Testis (tissue), 3 donors: ENCODE data around the gene GIPC1. TPM values are rescaled to one million over a fixed set of nuclear protein-coding genes. Genes with fewer than 3 reads are reported as not detected.
A peak's percentile ranks its signal among the peaks of the same experiment; 100 is the strongest.

Experiments used
- DNase-seq: peaks from one replicate; pipeline ENCODE4 v3.0.0-alpha.2; 2019
- H3K27ac ChIP-seq, 2 donors: fragments of 200-600 bp; sonication (generic); one replicate each; pipeline ENCODE4 v1.5.1; 2019
- H3K27me3 ChIP-seq: fragments of 200-600 bp; sonication (generic); one replicate; pipeline ENCODE4 v1.5.1; 2019
- H3K36me3 ChIP-seq: fragments of 200-600 bp; sonication (generic); one replicate; pipeline ENCODE4 v1.5.1; 2017; ENCODE audit warnings: low read depth; ENCODE audit errors: missing control alignments
- H3K4me1 ChIP-seq: fragments of 200-600 bp; sonication (generic); one replicate; pipeline ENCODE4 v1.5.1; 2019
- H3K4me3 ChIP-seq, 2 donors: fragments of 200-600 bp; sonication (generic); one replicate each; pipeline ENCODE4 v1.5.1; 2017 to 2019
- H3K9me3 ChIP-seq: fragments of 200-600 bp; sonication (generic); one replicate; pipeline ENCODE4 v1.5.1; 2017
- POLR2A ChIP-seq: fragments of 450-650 bp; IDR thresholded peaks from one replicate; pipeline ENCODE4 v1.6.1; 2017; ENCODE audit warnings: antibody characterized with exemption, mild to moderate bottlenecking, moderate library complexity
- WGBS, 2 donors: methylation state at CpG; one replicate each; pipeline ENCODE4 v1.1.5; 2018; 5-methylcytosine and 5-hydroxymethylcytosine counted together
- intact Hi-C: fragments of 100-400 bp; cut with DNase I; formaldehyde crosslinking; loops from one replicate; pipeline ENCODE4 v1.15.1; 2023; ENCODE audit warnings: low total_unique reads
- polyA plus RNA-seq: library from polyadenylated mRNA; stranded (reverse); fragments of 350-450 nt; fragmentation: Illumina TruSeq; extraction: RNeasy Lipid Tissue Mini Kit (QIAGEN cat#74804); gene quantifications from one replicate; pipeline ENCODE4 v1.2.3, GENCODE V29; 2014; ENCODE audit warnings: low read depth, low replicate concordance; ENCODE audit not compliant: insufficient read depth
- total RNA-seq, 2 donors: library from RNA; depleted of rRNA; stranded (reverse); fragments of >200 nt; gene quantifications; one replicate each; pipeline ENCODE4 v1.2.3, GENCODE V29; 2016
- TF ChIP-seq, protein P1 (sequence below), 3 experiments: fragments of 450-650 bp in 2 of 3; fragments of 200-600 bp in 1 of 3; sonication (generic) in 1 of 3; IDR thresholded peaks; one replicate each; pipeline ENCODE4 v1.5.1; 2016 to 2019; ENCODE audit warnings: antibody characterized with exemption in 3 of 3, mild to moderate bottlenecking in 2 of 3, moderate library complexity in 1 of 3

GIPC1 gene
- total and polyA plus RNA-seq, 3 donors from 2014 or later: 47.8 to 57.5 (median 55.0) TPM

DNA sequence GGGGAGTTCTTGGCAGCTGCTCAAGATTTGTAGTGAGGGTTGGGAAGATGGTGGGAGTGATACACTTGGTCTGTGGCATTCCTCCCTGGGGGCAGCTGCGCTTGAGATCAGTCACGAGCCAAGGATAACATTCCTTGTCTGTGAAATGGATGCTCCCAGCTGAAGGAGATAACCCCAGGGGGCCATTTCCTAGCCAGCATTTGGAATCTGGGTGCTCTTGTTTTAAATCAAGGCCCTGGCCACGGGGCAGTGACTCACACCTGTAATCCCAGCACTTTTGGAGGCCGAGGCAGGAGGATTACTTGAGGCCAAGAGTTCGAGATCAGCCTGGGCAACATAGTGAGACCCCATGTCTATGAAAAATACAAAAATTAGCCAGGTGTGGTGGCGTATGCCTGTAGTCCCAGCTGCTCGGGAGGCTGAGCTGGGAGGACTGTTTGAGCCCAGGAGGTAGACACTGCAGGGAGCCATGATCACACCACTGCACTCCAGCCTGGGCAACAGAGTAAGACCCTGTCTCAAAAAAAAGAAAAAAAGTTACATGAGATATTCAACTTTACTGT is 58.3 kb downstream of the GIPC1 start:
- intact Hi-C loops: no loop called here
- Histone ChIP-seq H3K36me3 (no peaks in the 10 kb centered on the region), H3K27me3 (no peaks in the 10 kb centered on the region), H3K27ac (no peak overlapping the region), H3K4me3 (no peak overlapping the region), H3K4me1 (peaks cover 27% of the 10 kb centered on the region), H3K9me3 (no peaks in the 10 kb centered on the region)
- 83 to 91% methylated on average over 7 of the region's 7 CpGs for WGBS, 2 donors
- TF ChIP-seq POLR2A: no peak
- TF ChIP-seq, protein P1, sequence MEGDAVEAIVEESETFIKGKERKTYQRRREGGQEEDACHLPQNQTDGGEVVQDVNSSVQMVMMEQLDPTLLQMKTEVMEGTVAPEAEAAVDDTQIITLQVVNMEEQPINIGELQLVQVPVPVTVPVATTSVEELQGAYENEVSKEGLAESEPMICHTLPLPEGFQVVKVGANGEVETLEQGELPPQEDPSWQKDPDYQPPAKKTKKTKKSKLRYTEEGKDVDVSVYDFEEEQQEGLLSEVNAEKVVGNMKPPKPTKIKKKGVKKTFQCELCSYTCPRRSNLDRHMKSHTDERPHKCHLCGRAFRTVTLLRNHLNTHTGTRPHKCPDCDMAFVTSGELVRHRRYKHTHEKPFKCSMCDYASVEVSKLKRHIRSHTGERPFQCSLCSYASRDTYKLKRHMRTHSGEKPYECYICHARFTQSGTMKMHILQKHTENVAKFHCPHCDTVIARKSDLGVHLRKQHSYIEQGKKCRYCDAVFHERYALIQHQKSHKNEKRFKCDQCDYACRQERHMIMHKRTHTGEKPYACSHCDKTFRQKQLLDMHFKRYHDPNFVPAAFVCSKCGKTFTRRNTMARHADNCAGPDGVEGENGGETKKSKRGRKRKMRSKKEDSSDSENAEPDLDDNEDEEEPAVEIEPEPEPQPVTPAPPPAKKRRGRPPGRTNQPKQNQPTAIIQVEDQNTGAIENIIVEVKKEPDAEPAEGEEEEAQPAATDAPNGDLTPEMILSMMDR (IDR thresholded peaks at IDR 0.05): no peak
- no peak for DNase-seq

DNA sequence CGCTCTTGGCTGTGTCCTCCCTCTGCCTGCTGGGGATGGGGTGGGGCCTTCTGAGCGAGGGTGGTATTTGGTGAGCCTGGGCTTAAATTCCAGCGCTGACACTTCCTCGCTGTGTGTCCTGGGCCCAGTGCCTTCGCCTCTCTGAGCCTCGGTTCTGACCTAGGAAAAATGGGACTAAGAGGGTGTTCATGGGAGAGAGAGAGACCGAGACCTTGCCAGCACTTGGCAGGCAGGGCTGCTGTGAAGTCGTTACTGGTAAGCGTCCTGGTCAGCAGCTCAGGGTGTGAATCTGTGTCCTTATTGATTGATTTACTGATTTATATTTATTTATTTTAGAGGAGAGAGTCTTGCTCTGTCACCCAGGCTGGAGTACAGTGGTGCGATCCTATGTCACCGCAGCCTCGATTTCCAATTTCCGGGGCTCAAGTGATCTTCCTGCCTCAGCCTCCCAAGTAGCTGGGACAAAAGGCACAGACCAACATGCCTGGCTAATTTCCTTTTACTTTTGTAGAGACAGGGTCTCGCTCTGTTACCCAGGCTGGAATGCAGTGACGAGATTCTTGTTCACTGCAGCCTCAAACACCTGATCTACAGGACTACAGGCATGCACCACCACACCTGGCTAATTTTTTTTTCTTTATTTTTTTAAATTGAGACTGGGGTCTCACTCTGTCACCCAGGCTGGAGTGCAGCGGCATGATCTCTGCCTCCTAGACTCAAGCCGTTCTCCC is 60.4 kb downstream of the GIPC1 start:
- DNase-seq: no peak
- H3K36me3 ChIP-seq: no peaks in the 10 kb centered on the region
- intact Hi-C loops: no loop called here
- no peaks in the 10 kb centered on the region for H3K9me3 ChIP-seq
- TF ChIP-seq, protein P1 (IDR thresholded peaks at IDR 0.05): no peak
- no peak for TF ChIP-seq POLR2A
- no peak overlapping the region for H3K4me3 ChIP-seq
- H3K4me1 ChIP-seq: peaks cover 22% of the 10 kb centered on the region
- peak overlapping the region; percentile 80 to 88 for H3K27ac ChIP-seq
- no peaks in the 10 kb centered on the region for H3K27me3 ChIP-seq
- 74 to 81% methylated on average over 17 of the region's 17 CpGs for WGBS, 2 donors

DNA sequence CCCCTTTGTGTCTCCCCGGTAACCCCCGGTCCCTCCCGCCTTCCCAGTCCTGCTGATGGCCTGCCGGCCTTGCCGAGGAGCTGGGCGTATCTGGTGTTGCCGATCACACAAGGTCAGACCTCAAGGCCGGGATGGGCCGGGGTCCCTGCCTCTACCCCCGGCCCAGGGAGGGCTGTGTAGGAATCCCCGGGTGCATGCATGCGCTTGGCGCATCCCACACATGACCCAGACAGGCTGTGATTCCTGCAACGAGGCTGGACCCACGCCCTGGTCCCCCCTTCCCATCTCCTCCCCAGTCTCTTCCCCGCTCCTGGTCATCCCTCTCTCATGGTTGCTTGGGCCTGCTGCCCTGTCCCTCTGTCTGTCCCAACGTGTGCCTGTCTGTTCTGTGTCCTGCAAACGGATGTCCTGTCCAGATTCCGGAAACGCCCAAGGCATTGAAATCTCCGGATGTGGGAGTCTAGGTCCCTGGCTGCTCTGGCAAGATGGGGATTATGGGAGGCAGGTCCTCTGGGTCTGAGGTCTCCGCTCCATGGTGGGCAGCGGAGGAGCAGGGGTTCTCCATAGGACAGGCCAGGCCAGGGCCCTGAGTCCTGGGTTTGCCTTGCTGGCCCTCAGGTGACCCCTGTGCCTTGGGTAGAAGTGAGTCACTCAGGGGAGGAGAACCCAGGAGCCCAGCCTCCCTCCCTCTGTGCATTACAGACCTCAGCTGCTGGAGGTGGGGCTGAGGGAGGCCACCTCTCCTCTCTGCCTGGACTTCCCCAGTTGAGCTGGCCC is 61.2 kb downstream of the GIPC1 start:
- H3K4me1 ChIP-seq: peaks cover 21% of the 10 kb centered on the region
- H3K27ac ChIP-seq: peak overlapping the region; percentile 80 to 88
- intact Hi-C loops: no loop called here
- TF ChIP-seq POLR2A: no peak
- TF ChIP-seq, protein P1 (IDR thresholded peaks at IDR 0.05): no peak
- DNase-seq: peak; percentile 51
- 48 to 50% methylated on average over 19 of the region's 23 CpGs for WGBS, 2 donors
- H3K36me3 ChIP-seq: no peaks in the 10 kb centered on the region
- H3K27me3 ChIP-seq: no peaks in the 10 kb centered on the region
- no peaks in the 10 kb centered on the region for H3K9me3 ChIP-seq
- peak overlapping the region in 1 of 2 donors; percentile 83 for H3K4me3 ChIP-seq

- WGBS, 2 donors: 7 to 23% methylated on average over 10 to 49 of the region's 52 CpGs
- peak; percentile 49 for DNase-seq
- H3K27me3 ChIP-seq: no peaks in the 10 kb centered on the region
- peak overlapping the region; percentile 83 to 87 for H3K4me3 ChIP-seq
- H3K27ac ChIP-seq: peak overlapping the region; percentile 80 to 88
- TF ChIP-seq POLR2A: no peak
- H3K36me3 ChIP-seq: no peaks in the 10 kb centered on the region
- intact Hi-C loops: no loop called here
- no peaks in the 10 kb centered on the region for H3K9me3 ChIP-seq
- peaks cover 21% of the 10 kb centered on the region for H3K4me1 ChIP-seq
These were observed 62.1 kb downstream of the GIPC1 start for GRCh38 chr19:14433554-14434501.
